NCI-H128 (cell line): ENCODE measurements around the gene HOXB4.

Experiments
- DNase-seq: peaks from one replicate; lab custom pipeline; 2025; ENCODE audit not compliant: unreplicated experiment; lab: John Stamatoyannopoulos, UW

Gene HOXB4

DNA sequence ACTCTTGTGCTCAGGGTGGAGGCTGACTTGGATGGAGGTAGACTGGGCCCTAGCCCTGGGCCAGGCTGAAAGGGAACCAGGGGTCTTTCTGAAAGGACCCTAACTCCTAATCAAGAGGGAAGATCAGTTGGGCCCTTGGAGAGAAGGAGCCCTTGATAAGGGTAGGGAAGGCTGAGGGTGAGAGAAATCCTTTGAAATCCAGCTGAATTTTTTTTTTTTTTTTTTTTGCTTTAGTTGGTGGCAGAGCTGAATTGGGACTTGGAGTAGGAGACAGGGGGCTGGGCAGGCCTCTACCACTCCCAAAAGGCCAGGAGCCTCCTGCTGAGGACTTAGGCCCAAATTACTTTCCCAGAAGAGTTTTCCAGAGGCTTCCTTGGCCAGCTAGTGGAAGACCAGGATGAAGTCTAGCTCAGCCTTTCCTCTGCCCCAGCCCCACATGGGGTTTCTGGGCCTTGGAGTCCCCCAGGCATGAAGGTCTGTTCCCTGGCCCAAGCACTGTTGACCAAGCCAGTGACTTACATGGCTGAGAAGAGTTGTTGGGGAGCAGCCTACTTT, 12.5 kb upstream of the HOXB4 start:
- DNase-seq, result no peak

GRCh38 chr17:48589831-48590606, 11.9 kb upstream of the HOXB4 start, which contains the start of gene HOXB3:
Gene HOXB3, minus strand, starts transcription at chr17:48590241. Its CDS starts 37,767 bp downstream, at chr17:48552474.
- DNase-seq, result no peak

DNA sequence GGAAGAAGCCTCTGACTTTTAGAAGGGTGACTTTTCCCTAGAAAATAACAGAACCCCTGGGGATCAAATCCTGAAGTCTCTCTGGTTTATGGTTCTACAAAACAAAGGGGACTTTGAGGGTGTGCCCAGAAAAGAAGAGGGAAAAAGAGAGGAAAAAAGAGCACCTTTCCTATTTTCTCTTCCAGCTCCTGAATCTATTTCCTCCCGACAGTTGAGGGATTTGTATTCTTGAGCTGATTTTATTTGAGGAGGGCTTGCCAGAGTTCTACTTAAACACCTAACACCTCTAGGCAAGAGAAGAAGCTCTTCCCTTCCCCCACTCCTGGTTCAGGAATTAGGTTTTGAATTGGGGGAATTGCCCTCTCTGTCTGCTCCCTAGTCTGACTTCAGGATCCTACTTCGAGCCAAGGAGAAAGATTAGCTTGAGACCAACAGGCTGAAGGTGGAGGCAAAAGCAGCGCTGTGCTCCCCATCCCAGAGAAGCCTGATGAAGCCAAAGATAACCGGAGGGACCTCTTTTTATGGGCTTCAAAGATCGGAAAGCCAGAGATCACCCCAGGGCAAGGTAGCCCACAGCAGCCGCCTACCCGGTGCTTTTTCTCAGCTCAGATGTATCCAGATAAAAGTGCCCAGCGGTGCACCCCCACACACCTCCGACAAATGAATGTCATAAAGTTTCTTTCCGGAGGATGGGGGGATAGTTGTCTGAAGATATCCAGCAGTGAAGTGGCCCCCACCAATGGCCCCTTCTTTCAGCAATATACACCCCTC, 11.1 kb upstream of the HOXB4 start:
- DNase-seq, result no peak

- no peak for DNase-seq
Measured at GRCh38 chr17:48588528-48588927, 10.4 kb upstream of the HOXB4 start.

GRCh38 chr17:48588074-48588415, 9.9 kb upstream of the HOXB4 start:
- no peak for DNase-seq

- DNase-seq, result no peak
Measured at GRCh38 chr17:48587276-48588073, 9.3 kb upstream of the HOXB4 start.

- no peak for DNase-seq
Measured at GRCh38 chr17:48586355-48587258, 8.5 kb upstream of the HOXB4 start.

DNA sequence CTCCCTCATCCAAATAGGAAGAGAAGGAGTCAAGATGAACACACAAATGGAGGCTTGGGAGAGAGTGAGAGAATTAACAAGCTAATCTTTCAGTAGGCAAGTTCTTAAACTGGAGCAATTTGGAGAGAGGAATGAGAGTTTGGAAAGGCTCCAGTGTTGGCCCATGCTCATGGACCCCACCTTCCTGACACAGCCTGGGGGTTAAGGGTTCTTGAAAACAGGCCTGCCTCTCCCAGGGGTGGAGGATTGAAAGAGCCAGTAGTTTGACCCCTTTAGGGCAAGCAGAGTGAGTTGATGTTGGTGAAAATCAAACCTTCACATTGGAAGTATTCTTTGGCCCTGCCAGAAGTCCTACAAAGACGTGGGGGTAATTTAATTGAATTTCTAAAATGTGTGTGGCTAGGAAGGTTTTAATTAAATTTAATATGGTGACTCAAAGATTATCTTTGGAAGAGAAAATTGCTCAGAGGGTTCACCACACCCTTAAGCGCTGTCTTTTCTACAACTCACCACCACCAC, 6.1 kb upstream of the HOXB4 start:
- no peak for DNase-seq

GRCh38 chr17:48583708-48584222, 5.6 kb upstream of the HOXB4 start:
- no peak for DNase-seq

DNA sequence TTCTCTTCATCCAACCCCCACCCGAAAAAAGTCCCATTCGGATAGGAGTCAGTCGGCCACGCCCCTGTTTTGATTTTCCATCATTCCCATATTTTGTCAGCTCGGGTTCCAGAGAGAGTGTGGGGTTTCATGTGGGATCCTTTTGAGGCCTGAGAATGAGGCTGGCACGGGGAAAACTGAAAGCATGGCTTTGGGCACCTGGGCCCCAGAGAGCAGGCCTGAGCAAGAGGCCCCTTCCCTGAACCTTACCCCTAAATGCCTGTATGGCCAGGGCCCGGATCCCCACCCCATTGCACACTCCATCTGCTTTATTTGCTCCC, 4.6 kb upstream of the HOXB4 start:
- DNase-seq, result no peak

- DNase-seq, result no peak
Measured at GRCh38 chr17:48579760-48580554, 1.8 kb upstream of the HOXB4 start.

DNA sequence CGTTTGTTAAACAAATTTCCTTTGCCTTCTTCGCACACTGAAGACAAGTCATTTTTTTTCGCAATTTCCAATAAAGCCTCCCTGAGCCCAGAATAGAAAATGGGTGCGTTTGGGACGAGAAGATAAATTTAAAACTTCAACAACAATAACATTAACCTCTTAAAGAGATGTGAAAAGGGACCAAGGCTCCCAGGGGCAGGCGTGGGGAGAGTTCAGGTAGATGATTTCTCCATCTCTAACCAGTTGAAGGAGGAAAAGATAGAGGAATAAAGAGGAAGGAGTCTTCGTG, 1.3 kb upstream of the HOXB4 start:
- DNase-seq, result no peak

DNA sequence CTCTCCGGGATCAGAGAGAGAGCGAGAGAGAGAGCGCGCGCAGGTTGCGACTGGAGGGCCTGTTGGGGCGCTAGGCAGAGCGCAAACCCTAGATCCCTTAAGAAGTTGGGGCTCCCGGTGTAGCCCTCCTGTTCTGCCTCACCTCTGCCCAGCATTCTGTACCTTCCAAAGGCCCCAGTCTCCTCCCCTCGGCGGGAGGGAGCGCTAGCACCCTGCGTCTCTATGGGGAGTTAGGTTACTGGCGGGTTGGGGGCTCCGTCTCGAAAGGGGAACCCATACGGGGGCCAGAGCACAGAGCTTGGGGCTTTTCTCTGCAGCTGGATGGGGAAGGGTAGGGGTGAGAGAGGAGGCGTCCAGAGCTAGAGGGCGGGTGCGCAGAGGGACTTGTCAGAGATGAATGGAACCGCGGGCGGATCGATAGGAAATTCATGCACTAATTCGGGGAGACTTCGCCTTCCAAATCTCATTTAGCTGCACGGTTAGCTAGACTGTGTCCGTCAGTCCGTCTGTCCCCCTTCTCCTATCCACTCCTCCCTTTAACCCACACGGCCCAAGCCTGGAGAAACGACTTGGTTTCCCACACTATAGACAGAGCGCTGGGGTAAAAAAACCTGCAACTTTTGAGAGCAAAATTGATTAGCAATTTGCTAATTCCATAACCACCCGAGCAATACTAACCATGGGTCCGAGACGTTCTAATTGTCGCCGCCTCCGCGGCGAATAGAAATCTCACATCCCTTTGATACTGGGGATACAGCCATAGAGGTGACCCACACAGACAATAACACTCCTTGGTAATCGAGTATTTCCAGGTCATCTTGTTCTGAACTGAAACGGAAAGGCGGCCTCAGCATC, 693 bp upstream of the HOXB4 start:
- no peak for DNase-seq

DNA sequence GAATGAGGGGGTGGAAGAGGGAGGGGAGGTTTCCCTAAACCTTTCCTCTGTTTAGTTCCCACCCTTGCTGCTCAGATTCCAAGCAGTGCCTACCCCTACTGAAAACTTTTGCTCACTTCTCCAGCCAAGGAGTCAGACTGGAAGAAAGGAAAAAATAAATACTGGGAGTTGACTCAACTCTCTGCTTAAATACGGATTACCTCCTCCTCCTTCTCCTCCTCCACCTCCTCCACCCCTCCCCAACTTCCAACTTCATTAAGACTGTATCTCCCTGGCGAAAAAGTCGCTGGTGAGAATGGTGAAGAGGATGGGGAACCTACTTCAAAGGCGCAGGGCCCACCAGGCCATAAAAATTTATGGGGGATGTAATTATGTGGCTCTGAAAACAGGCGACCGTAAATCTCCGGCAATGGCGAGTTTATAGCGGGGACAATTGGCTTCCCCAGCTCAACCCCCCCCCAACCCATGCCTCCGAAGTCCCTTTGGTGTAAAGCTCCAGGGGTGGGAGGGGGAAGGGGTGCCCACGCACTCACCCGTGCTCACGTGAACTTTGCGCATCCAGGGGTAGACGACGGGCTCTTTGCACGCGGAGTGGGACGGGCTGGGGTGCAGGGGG, 712 bp downstream of the HOXB4 start:
- no peak for DNase-seq

DNA sequence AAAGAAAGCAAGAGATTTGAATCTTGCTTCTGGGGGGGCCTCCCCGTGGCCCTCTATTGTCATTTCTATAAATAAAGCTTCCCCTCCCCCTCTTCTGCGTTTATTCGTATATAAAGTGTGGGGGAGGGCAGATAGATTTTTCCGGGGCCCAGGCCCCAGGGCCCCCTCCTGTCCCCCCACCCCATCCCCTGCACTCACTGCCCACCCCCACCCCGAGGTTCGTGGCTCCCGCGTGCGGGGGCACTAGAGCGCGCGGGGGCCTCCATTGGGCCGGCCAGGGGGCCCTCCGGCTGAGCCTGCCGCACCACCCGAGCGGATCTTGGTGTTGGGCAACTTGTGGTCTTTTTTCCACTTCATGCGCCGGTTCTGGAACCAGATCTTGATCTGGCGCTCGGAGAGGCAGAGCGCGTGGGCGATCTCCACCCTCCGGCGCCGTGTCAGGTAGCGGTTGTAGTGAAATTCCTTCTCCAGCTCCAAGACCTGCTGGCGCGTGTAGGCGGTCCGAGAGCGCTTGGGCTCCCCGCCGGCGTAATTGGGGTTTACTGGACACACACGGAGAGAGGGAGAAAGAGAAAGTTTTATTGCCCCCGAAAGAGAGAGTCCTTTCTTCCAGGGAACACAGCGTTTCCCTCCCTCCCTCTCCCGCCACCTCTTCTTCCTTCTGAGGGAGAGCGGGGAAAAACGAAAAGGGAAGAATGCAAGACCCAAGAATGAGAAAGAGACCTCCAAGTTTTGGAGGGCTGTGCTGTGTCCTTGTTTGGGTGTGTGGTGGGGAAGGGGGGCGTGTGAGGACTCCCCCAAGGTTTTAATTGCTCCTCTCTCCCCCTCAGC, 1.5 kb downstream of the HOXB4 start:
- DNase-seq, result no peak

- DNase-seq, result no peak
Measured at GRCh38 chr17:48575673-48576478, 2.3 kb downstream of the HOXB4 start.
